Endothelial cell (in vitro differentiated cells): ENCODE measurements around the gene TJP1. TPM values are rescaled to one million over a fixed set of nuclear protein-coding genes. Genes with fewer than 3 reads are reported as not detected.

ENCODE experiments used
- DNase-seq: peaks from one replicate; pipeline ENCODE4 v3.0.0; 2021; ENCODE audit warnings: low spot score
- H3K27ac Mint-ChIP-seq: one replicate; pipeline ENCODE4 v1.8.0; 2021; ENCODE audit warnings: mixed read lengths, inconsistent platforms; ENCODE audit not compliant: unreplicated experiment
- H3K27me3 Mint-ChIP-seq: one replicate; pipeline ENCODE4 v1.8.0; 2021; ENCODE audit warnings: mild to moderate bottlenecking, moderate library complexity, mixed read lengths, inconsistent platforms; ENCODE audit not compliant: unreplicated experiment
- H3K36me3 Mint-ChIP-seq: one replicate; pipeline ENCODE4 v1.8.0; 2021; ENCODE audit warnings: mild to moderate bottlenecking, low read depth, mixed read lengths, inconsistent platforms; ENCODE audit not compliant: unreplicated experiment
- H3K4me1 Mint-ChIP-seq: one replicate; pipeline ENCODE4 v1.8.0; 2021; ENCODE audit warnings: mild to moderate bottlenecking, mixed read lengths, inconsistent platforms; ENCODE audit not compliant: unreplicated experiment
- H3K4me3 Mint-ChIP-seq: one replicate; pipeline ENCODE4 v1.8.0; 2021; ENCODE audit warnings: mild to moderate bottlenecking, mixed read lengths, inconsistent platforms; ENCODE audit not compliant: unreplicated experiment
- H3K9me3 Mint-ChIP-seq: one replicate; pipeline ENCODE4 v1.8.0; 2021; ENCODE audit warnings: mixed read lengths, inconsistent platforms; ENCODE audit not compliant: unreplicated experiment
- CTCF ChIP-seq: fragments of 200-600 bp; sonication (generic); IDR thresholded peaks from one replicate; pipeline ENCODE4 v1.5.0; 2021; ENCODE audit warnings: antibody characterized with exemption; ENCODE audit not compliant: unreplicated experiment
- total RNA-seq: library from RNA; stranded (reverse); fragmentation: NEBNext Ultra II Directional; extraction: Animal tissue kit (Norgen Biotek cat#: 25700); gene quantifications from one replicate; pipeline ENCODE4 v1.2.1, GENCODE V29; 2021; ENCODE audit not compliant: unreplicated experiment

Gene TJP1
- total RNA-seq, 1 donor from 2014 or later, result 473 TPM

GRCh38 chr15:29805043-29805707 lies 17.1 kb downstream of the TJP1 start:
- no peak for TF ChIP-seq CTCF
- Mint-ChIP-seq H3K4me3 (peak overlapping the region; percentile 66), H3K27me3 (peaks cover 8% of the 10 kb centered on the region), H3K9me3 (no peaks in the 10 kb centered on the region), H3K4me1 (peaks cover 75% of the 10 kb centered on the region), H3K36me3 (peaks cover 16% of the 10 kb centered on the region), H3K27ac (peak overlapping the region; percentile 92)
- DNase-seq, result no peak

- no peaks in the 10 kb centered on the region for H3K9me3 Mint-ChIP-seq
- H3K27me3 Mint-ChIP-seq, result peaks cover 5% of the 10 kb centered on the region
- H3K4me1 Mint-ChIP-seq, result peaks cover 66% of the 10 kb centered on the region
- TF ChIP-seq CTCF, result no peak
- DNase-seq, result no peak
- H3K4me3 Mint-ChIP-seq, result peak overlapping the region; percentile 82
- H3K36me3 Mint-ChIP-seq, result peaks cover 34% of the 10 kb centered on the region
- peak overlapping the region; percentile 97 for H3K27ac Mint-ChIP-seq
Measured at GRCh38 chr15:29802411-29802810, 19.9 kb downstream of the TJP1 start.

- no peak for TF ChIP-seq CTCF
- H3K27me3 Mint-ChIP-seq, result peaks cover 5% of the 10 kb centered on the region
- peak overlapping the region; percentile 100 for H3K27ac Mint-ChIP-seq
- peaks cover 58% of the 10 kb centered on the region for H3K4me1 Mint-ChIP-seq
- no peak for DNase-seq
- peaks cover 48% of the 10 kb centered on the region for H3K36me3 Mint-ChIP-seq
- H3K9me3 Mint-ChIP-seq, result no peaks in the 10 kb centered on the region
- peak overlapping the region; percentile 10 for H3K4me3 Mint-ChIP-seq
Measured at GRCh38 chr15:29800491-29801366, 21.5 kb downstream of the TJP1 start.

- no peak for DNase-seq
- Mint-ChIP-seq H3K36me3 (peaks cover 49% of the 10 kb centered on the region), H3K4me3 (peak overlapping the region; percentile 28), H3K27me3 (peaks cover 5% of the 10 kb centered on the region), H3K27ac (peak overlapping the region; percentile 100), H3K4me1 (peaks cover 53% of the 10 kb centered on the region), H3K9me3 (no peaks in the 10 kb centered on the region)
- no peak for TF ChIP-seq CTCF
Measured at GRCh38 chr15:29799859-29800258, 22.4 kb downstream of the TJP1 start.

GRCh38 chr15:29795610-29796009 lies 26.7 kb downstream of the TJP1 start:
- peak overlapping the region; percentile 49 for H3K27ac Mint-ChIP-seq
- no peak for DNase-seq
- peak overlapping the region; percentile 78 for H3K4me3 Mint-ChIP-seq
- no peaks in the 10 kb centered on the region for H3K9me3 Mint-ChIP-seq
- H3K4me1 Mint-ChIP-seq, result peaks cover 44% of the 10 kb centered on the region
- peaks cover 77% of the 10 kb centered on the region for H3K36me3 Mint-ChIP-seq
- no peak for TF ChIP-seq CTCF
- H3K27me3 Mint-ChIP-seq, result peaks cover 6% of the 10 kb centered on the region
